ENCODE results near the gene SLC27A4.

SLC27A4 gene

GRCh38 chr9:128390813-128391711, 50.7 kb downstream of the SLC27A4 start:
- POLR2A ChIA-PET = interaction anchor here (1.0 to 1.7 kb wide), 2 partner anchors 20 to 192 kb away, joined by 3 to 8 read pairs; partner anchors contain the start of gene URM1
- Histone ChIP-seq H3K27ac (ENCODE audit: extremely low read depth, low read depth, low read length) (no peak overlapping the region), H3K36me3 (ENCODE audit: control insufficient read depth in 2 of 2, insufficient read depth in 1 of 2, low read length in 2 of 2) (peaks cover 0 to 42% of the 10 kb centered on the region in 2 experiments; a peak in 1 of 3 replicates), H3K4me3 (ENCODE audit: low read depth, low read length) (no peak overlapping the region), H3K9me3 (ENCODE audit: control insufficient read depth, insufficient read depth, low read depth, low read length) (no peaks in the 10 kb centered on the region), H3K4me1 (ENCODE audit: control insufficient read depth, insufficient read depth, low read length) (no peaks in the 10 kb centered on the region)
- CTCF ChIA-PET = no interaction called here
- TF ChIP-seq ZNF19 (tag by site-specific recombination; IDR thresholded peaks at IDR 0.05; ENCODE audit: low read depth) (no peak), ZNF544 (tag by site-specific recombination; IDR thresholded peaks at IDR 0.05) (no peak), PRDM4 (tag by site-specific recombination; IDR thresholded peaks at IDR 0.05) (no peak), ZNF416 (tag by site-specific recombination; IDR thresholded peaks at IDR 0.05) (no peak), ZNF175 (tag by site-specific recombination; IDR thresholded peaks at IDR 0.05) (no peak), ZNF837 (tag by site-specific recombination; IDR thresholded peaks at IDR 0.05) (no peak), ZNF549 (tag by site-specific recombination; IDR thresholded peaks at IDR 0.05) (no peak), MEIS1 (CRISPR knock-in tag; IDR thresholded peaks at IDR 0.05; ENCODE audit: borderline replicate concordance) (no peak), GLIS2 (tag by site-specific recombination; IDR thresholded peaks at IDR 0.05) (no peak), TSHZ1 (tag by site-specific recombination; IDR thresholded peaks at IDR 0.05; ENCODE audit: borderline replicate concordance) (no peak), ZNF626 (tag by site-specific recombination; IDR thresholded peaks at IDR 0.05) (no peak), ZBTB6 (tag by site-specific recombination; IDR thresholded peaks at IDR 0.05) (no peak), ZNF747 (tag by site-specific recombination; IDR thresholded peaks at IDR 0.05) (no peak), ZNF148 (tag by site-specific recombination; IDR thresholded peaks at IDR 0.05; ENCODE audit: borderline replicate concordance) (no peak), YY1 (tag by site-specific recombination; IDR thresholded peaks at IDR 0.05) (no peak)

Measured in HEK293 (cell line).